ENCODE measurements around the gene CD93.

- TF ChIP-seq POLR2A (IDR thresholded peaks at IDR 0.05): no peak
- no peak for TF ChIP-seq CTCF (IDR thresholded peaks at IDR 0.05)
Measured at GRCh38 chr20:23090878-23091277, 4.8 kb upstream of the CD93 start.

All from testis (tissue), 2 donors.